Measurements from ENCODE around the gene TPBGL. TPM values are rescaled to one million over a fixed set of nuclear protein-coding genes. Genes with fewer than 3 reads are reported as not detected.

Gene TPBGL
- total RNA-seq, 1 donor from 2014 or later: not detected

DNA sequence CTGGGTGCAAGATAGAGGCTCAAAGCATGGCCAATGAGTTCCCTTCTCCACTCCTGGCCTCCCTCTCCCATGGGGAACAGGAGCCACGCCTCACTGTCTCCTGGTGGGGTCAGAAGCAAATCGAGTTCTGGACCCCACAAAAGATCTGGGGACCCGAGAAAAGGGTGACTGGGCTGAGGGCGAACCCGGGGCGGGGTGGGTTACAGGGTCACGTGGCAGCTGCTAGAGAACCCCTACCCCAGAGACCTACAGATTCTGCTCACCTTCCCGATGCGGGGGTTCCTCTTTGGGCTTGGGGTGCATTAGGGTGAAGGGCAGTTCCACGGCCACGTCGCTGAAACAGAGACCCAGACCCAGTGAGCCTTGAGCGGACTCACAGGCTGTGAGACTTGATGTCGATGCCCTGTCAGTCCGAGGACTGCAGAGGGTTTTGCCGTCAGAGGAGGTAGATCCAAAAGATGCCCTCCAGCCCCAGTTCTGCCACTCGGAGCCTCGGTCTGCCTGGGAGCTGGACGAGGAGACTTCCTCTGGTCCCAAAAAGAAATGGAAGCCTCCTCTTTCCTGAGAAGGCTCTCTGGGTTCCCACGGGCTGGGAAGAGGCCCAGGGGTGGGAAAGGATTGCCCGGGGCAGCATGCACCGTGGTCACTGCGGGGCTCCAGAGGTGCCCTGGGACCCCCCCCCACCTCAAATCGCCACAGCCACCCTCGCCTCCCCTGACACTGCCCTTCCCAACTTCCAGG, 28.2 kb downstream of the TPBGL start:
- Mint-ChIP-seq H3K9me3 (ENCODE audit: unreplicated experiment) (no peaks in the 10 kb centered on the region), H3K4me1 (ENCODE audit: unreplicated experiment) (no peaks in the 10 kb centered on the region), H3K36me3 (ENCODE audit: unreplicated experiment) (peaks cover 3% of the 10 kb centered on the region), H3K4me3 (ENCODE audit: unreplicated experiment) (no peak overlapping the region), H3K27me3 (ENCODE audit: unreplicated experiment) (no peaks in the 10 kb centered on the region), H3K27ac (ENCODE audit: unreplicated experiment) (no peak overlapping the region)
- TF ChIP-seq, protein P1, sequence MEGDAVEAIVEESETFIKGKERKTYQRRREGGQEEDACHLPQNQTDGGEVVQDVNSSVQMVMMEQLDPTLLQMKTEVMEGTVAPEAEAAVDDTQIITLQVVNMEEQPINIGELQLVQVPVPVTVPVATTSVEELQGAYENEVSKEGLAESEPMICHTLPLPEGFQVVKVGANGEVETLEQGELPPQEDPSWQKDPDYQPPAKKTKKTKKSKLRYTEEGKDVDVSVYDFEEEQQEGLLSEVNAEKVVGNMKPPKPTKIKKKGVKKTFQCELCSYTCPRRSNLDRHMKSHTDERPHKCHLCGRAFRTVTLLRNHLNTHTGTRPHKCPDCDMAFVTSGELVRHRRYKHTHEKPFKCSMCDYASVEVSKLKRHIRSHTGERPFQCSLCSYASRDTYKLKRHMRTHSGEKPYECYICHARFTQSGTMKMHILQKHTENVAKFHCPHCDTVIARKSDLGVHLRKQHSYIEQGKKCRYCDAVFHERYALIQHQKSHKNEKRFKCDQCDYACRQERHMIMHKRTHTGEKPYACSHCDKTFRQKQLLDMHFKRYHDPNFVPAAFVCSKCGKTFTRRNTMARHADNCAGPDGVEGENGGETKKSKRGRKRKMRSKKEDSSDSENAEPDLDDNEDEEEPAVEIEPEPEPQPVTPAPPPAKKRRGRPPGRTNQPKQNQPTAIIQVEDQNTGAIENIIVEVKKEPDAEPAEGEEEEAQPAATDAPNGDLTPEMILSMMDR (IDR thresholded peaks at IDR 0.05): no peak
- DNase-seq (ENCODE audit: extremely low spot score, unreplicated experiment): no peak

- H3K9me3 Mint-ChIP-seq (ENCODE audit: unreplicated experiment): no peaks in the 10 kb centered on the region
- DNase-seq (ENCODE audit: extremely low spot score, unreplicated experiment): no peak
- H3K27me3 Mint-ChIP-seq (ENCODE audit: unreplicated experiment): no peaks in the 10 kb centered on the region
- no peaks in the 10 kb centered on the region for H3K4me1 Mint-ChIP-seq (ENCODE audit: unreplicated experiment)
- no peak overlapping the region for H3K4me3 Mint-ChIP-seq (ENCODE audit: unreplicated experiment)
- no peak overlapping the region for H3K27ac Mint-ChIP-seq (ENCODE audit: unreplicated experiment)
- H3K36me3 Mint-ChIP-seq (ENCODE audit: unreplicated experiment): peaks cover 3% of the 10 kb centered on the region
- TF ChIP-seq, protein P1 (IDR thresholded peaks at IDR 0.05): no peak
Measured at GRCh38 chr11:75269367-75269660, 28.7 kb downstream of the TPBGL start.

DNA sequence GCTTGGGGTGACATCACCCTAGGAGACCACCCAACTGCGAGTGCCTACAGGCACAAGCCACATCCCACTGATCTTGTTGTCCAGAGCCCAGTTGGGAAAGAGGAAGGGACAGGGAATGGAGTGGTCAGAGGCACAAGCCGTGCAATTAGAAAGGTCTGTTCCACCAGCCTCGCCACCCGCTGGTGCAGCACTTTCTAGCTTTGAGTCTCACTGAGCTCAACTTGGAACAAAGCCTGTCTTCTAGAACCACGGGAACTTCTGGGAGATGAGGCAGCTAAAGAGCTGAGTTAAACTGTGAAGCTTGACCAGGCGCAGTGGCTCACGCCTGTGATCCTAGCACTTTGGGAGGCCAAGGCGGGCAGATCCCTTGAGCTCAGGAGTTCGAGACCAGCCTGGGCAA, 29.3 kb downstream of the TPBGL start:
- no peak for DNase-seq (ENCODE audit: extremely low spot score, unreplicated experiment)

DNA sequence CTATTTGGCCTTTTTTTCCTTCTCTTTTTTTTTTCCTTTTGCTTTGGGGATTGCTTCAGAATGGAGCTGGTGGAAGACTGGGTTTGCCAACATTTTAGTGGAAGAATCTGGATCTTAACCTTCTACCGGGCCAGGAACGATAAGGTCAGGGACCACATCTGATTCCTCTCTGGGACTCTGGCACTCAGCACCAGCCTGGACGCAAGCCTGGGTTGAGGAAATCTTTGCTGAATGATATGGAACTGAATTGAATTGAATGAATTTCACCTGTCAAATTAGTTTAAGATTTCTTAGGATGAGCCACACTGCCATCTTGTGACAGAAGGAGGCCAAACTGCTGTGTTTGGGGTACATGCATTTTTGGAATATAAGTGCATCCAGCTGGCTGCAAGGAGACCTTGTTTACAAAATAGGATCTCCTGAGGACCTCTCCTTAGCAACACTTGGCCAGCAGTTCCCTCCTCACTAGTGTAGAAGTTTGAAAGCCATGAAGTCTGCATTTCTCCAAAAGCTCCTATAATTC, 30.4 kb downstream of the TPBGL start:
- no peaks in the 10 kb centered on the region for H3K4me1 Mint-ChIP-seq (ENCODE audit: unreplicated experiment)
- TF ChIP-seq, protein P1 (IDR thresholded peaks at IDR 0.05): peak; percentile 47
- H3K4me3 Mint-ChIP-seq (ENCODE audit: unreplicated experiment): no peak overlapping the region
- no peak for DNase-seq (ENCODE audit: extremely low spot score, unreplicated experiment)
- H3K27me3 Mint-ChIP-seq (ENCODE audit: unreplicated experiment): no peaks in the 10 kb centered on the region
- peaks cover 3% of the 10 kb centered on the region for H3K36me3 Mint-ChIP-seq (ENCODE audit: unreplicated experiment)
- no peak overlapping the region for H3K27ac Mint-ChIP-seq (ENCODE audit: unreplicated experiment)
- H3K9me3 Mint-ChIP-seq (ENCODE audit: unreplicated experiment): no peaks in the 10 kb centered on the region

More for the DNA sequence above, 29.3 kb downstream of the TPBGL start:
- Mint-ChIP-seq H3K9me3 (ENCODE audit: unreplicated experiment) (no peaks in the 10 kb centered on the region), H3K4me3 (ENCODE audit: unreplicated experiment) (no peak overlapping the region), H3K4me1 (ENCODE audit: unreplicated experiment) (no peaks in the 10 kb centered on the region), H3K36me3 (ENCODE audit: unreplicated experiment) (peaks cover 3% of the 10 kb centered on the region), H3K27ac (ENCODE audit: unreplicated experiment) (no peak overlapping the region), H3K27me3 (ENCODE audit: unreplicated experiment) (no peaks in the 10 kb centered on the region)
- TF ChIP-seq, protein P1 (IDR thresholded peaks at IDR 0.05): no peak

- no peaks in the 10 kb centered on the region for H3K9me3 Mint-ChIP-seq (ENCODE audit: unreplicated experiment)
- H3K4me3 Mint-ChIP-seq (ENCODE audit: unreplicated experiment): no peak overlapping the region
- TF ChIP-seq, protein P1 (IDR thresholded peaks at IDR 0.05): no peak
- no peak overlapping the region for H3K27ac Mint-ChIP-seq (ENCODE audit: unreplicated experiment)
- no peak for DNase-seq (ENCODE audit: extremely low spot score, unreplicated experiment)
- H3K27me3 Mint-ChIP-seq (ENCODE audit: unreplicated experiment): no peaks in the 10 kb centered on the region
- H3K36me3 Mint-ChIP-seq (ENCODE audit: unreplicated experiment): peaks cover 3% of the 10 kb centered on the region
- H3K4me1 Mint-ChIP-seq (ENCODE audit: unreplicated experiment): no peaks in the 10 kb centered on the region
Measured at GRCh38 chr11:75271730-75272129, 31.2 kb downstream of the TPBGL start.
